ENCODE results near the gene SLC22A23. TPM values are rescaled to one million over a fixed set of nuclear protein-coding genes. Genes with fewer than 3 reads are reported as not detected.

SLC22A23 gene
- total RNA-seq, 1 experiment from 2014 or later: 5.7 TPM

GRCh38 chr6:3252861-3253596, 203.8 kb downstream of the SLC22A23 start:
- Histone ChIP-seq H3K9me3 (ENCODE audit: low read length) (no peaks in the 10 kb centered on the region), H3K9me2 (replicated peaks; ENCODE audit: low read length) (no peaks in the 10 kb centered on the region), H3K4me3 (ENCODE audit: low read length) (no peak overlapping the region), H3K9ac (ENCODE audit: low read length) (no peak overlapping the region), H3F3A (ENCODE audit: low read length, unreplicated experiment) (no peaks in the 10 kb centered on the region), H4K20me1 (ENCODE audit: low read length) (no peaks in the 10 kb centered on the region), H3K4me2 (ENCODE audit: low read length) (no peak overlapping the region), H3K27ac (ENCODE audit: low read length) (no peak overlapping the region), H3K27me3 (ENCODE audit: low read length) (no peaks in the 10 kb centered on the region), H3K36me3 (ENCODE audit: low read depth, low read length) (no peaks in the 10 kb centered on the region), H3K79me2 (ENCODE audit: low read length) (no peaks in the 10 kb centered on the region), H2AFZ (ENCODE audit: low read length) (no peak overlapping the region), H3K4me1 (ENCODE audit: insufficient read depth, low read length) (peaks cover 8% of the 10 kb centered on the region)
- CTCF ChIA-PET: no interaction called here
- POLR2A ChIA-PET (ENCODE audit: unreplicated experiment): no interaction called here
- ATAC-seq: no peak
- DNase-seq: no peak
- intact Hi-C loops (cut with micrococcal nuclease): loop anchor here (10.0 kb wide), 1 partner anchor 258 kb away; the partner anchor contains the start of gene NQO2
- no TSS peak for BruUV-seq (replicated peaks)
- TF ChIP-seq EZH2 (IDR thresholded peaks at IDR 0.05; ENCODE audit: low read length, unreplicated experiment): no peak

GRCh38 chr6:3252369-3252768, 204.5 kb downstream of the SLC22A23 start:
- H3K36me3 ChIP-seq (ENCODE audit: low read depth, low read length): no peaks in the 10 kb centered on the region
- H4K20me1 ChIP-seq (ENCODE audit: low read length): no peaks in the 10 kb centered on the region
- no peak overlapping the region for H3K4me3 ChIP-seq (ENCODE audit: low read length)
- ChIA-PET CTCF (interaction anchor here (1.3 to 1.5 kb wide), 3 partner anchors 43 to 95 kb away, joined by 4 to 7 read pairs (median 6); partner anchors contain the start of gene TUBB2A), POLR2A (ENCODE audit: unreplicated experiment) (no interaction called here)
- no peaks in the 10 kb centered on the region for H3K27me3 ChIP-seq (ENCODE audit: low read length)
- BruUV-seq (replicated peaks): no TSS peak
- TF ChIP-seq EZH2 (IDR thresholded peaks at IDR 0.05; ENCODE audit: low read length, unreplicated experiment) (no peak), CTCF (conservative IDR thresholded peaks at IDR 0.05; ENCODE audit: low read depth, low read length) (no peak), EZH2phosphoT487 (IDR thresholded peaks at IDR 0.05; ENCODE audit: borderline replicate concordance, low read length) (no peak)
- no peaks in the 10 kb centered on the region for H3F3A ChIP-seq (ENCODE audit: low read length, unreplicated experiment)
- H3K9me3 ChIP-seq (ENCODE audit: low read length): no peaks in the 10 kb centered on the region
- peaks cover 15% of the 10 kb centered on the region for H3K4me1 ChIP-seq (ENCODE audit: insufficient read depth, low read length)
- H3K9ac ChIP-seq (ENCODE audit: low read length): no peak overlapping the region
- H3K4me2 ChIP-seq (ENCODE audit: low read length): no peak overlapping the region
- H2AFZ ChIP-seq (ENCODE audit: low read length): no peak overlapping the region
- H3K9me2 ChIP-seq (replicated peaks; ENCODE audit: low read length): no peaks in the 10 kb centered on the region
- no peaks in the 10 kb centered on the region for H3K79me2 ChIP-seq (ENCODE audit: low read length)
- intact Hi-C loops (cut with micrococcal nuclease): loop anchor here (10.0 kb wide), 1 partner anchor 258 kb away; the partner anchor contains the start of gene NQO2
- H3K27ac ChIP-seq (ENCODE audit: low read length): no peak overlapping the region
- DNase-seq (no peak), ATAC-seq (no peak)

GRCh38 chr6:3251462-3252314, 205.2 kb downstream of the SLC22A23 start:
- ATAC-seq: peak; percentile 88
- H3K4me2 ChIP-seq (ENCODE audit: low read length): peak overlapping the region; percentile 35
- TF ChIP-seq EZH2 (IDR thresholded peaks at IDR 0.05; ENCODE audit: low read length, unreplicated experiment): no peak
- TF ChIP-seq CTCF (conservative IDR thresholded peaks at IDR 0.05; ENCODE audit: low read depth, low read length): peak; percentile 95
- no peak overlapping the region for H3K27ac ChIP-seq (ENCODE audit: low read length)
- peaks cover 16% of the 10 kb centered on the region for H3K4me1 ChIP-seq (ENCODE audit: insufficient read depth, low read length)
- no peaks in the 10 kb centered on the region for H3K9me2 ChIP-seq (replicated peaks; ENCODE audit: low read length)
- H3F3A ChIP-seq (ENCODE audit: low read length, unreplicated experiment): no peaks in the 10 kb centered on the region
- CTCF ChIA-PET: interaction anchor here (0.6 to 1.5 kb wide), 5 partner anchors 27 to 126 kb away, joined by 3 to 8 read pairs (median 6); partner anchors contain the start of gene TUBB2A
- H4K20me1 ChIP-seq (ENCODE audit: low read length): no peaks in the 10 kb centered on the region
- POLR2A ChIA-PET (ENCODE audit: unreplicated experiment): no interaction called here
- H2AFZ ChIP-seq (ENCODE audit: low read length): peak overlapping the region; percentile 61
- no peaks in the 10 kb centered on the region for H3K79me2 ChIP-seq (ENCODE audit: low read length)
- no peak overlapping the region for H3K4me3 ChIP-seq (ENCODE audit: low read length)
- no peak overlapping the region for H3K9ac ChIP-seq (ENCODE audit: low read length)
- no peaks in the 10 kb centered on the region for H3K9me3 ChIP-seq (ENCODE audit: low read length)
- H3K27me3 ChIP-seq (ENCODE audit: low read length): no peaks in the 10 kb centered on the region
- no TSS peak for BruUV-seq (replicated peaks)
- intact Hi-C loops (cut with micrococcal nuclease): loop anchor here (1.0 to 10.0 kb wide), 4 partner anchors 89 to 257 kb away; partner anchors contain the start of genes NQO2 and TUBB2A
- peak; percentile 91 for DNase-seq
- no peaks in the 10 kb centered on the region for H3K36me3 ChIP-seq (ENCODE audit: low read depth, low read length)

All from PC-3 (cell line).